Measurements from ENCODE around the gene EMP1. TPM values are rescaled to one million over a fixed set of nuclear protein-coding genes. Genes with fewer than 3 reads are reported as not detected.

EMP1 gene
- total and polyA plus RNA-seq, 7 donors = 11.0 to 123 (median 49.8) TPM

- Histone ChIP-seq H3K27ac (no peak overlapping the region), H3K27me3 (ENCODE audit: insufficient read depth in 3 of 3, low read length in 2 of 3) (no peaks in the 10 kb centered on the region), H3K36me3 (ENCODE audit: insufficient read depth in 1 of 2, low read depth in 1 of 2) (no peaks in the 10 kb centered on the region), H3K4me3 (no peak overlapping the region), H3K9me3 (no peaks in the 10 kb centered on the region), H3K4me1 (no peaks in the 10 kb centered on the region)
- TF ChIP-seq, protein P1, sequence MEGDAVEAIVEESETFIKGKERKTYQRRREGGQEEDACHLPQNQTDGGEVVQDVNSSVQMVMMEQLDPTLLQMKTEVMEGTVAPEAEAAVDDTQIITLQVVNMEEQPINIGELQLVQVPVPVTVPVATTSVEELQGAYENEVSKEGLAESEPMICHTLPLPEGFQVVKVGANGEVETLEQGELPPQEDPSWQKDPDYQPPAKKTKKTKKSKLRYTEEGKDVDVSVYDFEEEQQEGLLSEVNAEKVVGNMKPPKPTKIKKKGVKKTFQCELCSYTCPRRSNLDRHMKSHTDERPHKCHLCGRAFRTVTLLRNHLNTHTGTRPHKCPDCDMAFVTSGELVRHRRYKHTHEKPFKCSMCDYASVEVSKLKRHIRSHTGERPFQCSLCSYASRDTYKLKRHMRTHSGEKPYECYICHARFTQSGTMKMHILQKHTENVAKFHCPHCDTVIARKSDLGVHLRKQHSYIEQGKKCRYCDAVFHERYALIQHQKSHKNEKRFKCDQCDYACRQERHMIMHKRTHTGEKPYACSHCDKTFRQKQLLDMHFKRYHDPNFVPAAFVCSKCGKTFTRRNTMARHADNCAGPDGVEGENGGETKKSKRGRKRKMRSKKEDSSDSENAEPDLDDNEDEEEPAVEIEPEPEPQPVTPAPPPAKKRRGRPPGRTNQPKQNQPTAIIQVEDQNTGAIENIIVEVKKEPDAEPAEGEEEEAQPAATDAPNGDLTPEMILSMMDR (IDR thresholded peaks at IDR 0.05) = no peak
- WGBS, 3 donors = 51 to 78% (median 60%) methylated on average over 1 of the region's 1 CpG
- intact Hi-C loops (cut with DNase I) = no loop called here
- DNase-seq (no peak), ATAC-seq (no peak)
Observed at GRCh38 chr12:13243516-13244070, 47.1 kb downstream of the EMP1 start.

- intact Hi-C loops (cut with DNase I) = no loop called here
- Histone ChIP-seq H3K27me3 (ENCODE audit: insufficient read depth in 3 of 3, low read length in 2 of 3) (no peaks in the 10 kb centered on the region), H3K4me3 (no peak overlapping the region), H3K27ac (no peak overlapping the region), H3K4me1 (no peaks in the 10 kb centered on the region), H3K36me3 (ENCODE audit: insufficient read depth in 1 of 2, low read depth in 1 of 2) (no peaks in the 10 kb centered on the region), H3K9me3 (no peaks in the 10 kb centered on the region)
- DNase-seq (no peak), ATAC-seq (no peak)
- TF ChIP-seq, protein P1 (IDR thresholded peaks at IDR 0.05) = no peak
- WGBS, 3 donors = 70 to 84% (median 79%) methylated on average over 3 of the region's 3 CpGs
Observed at GRCh38 chr12:13247596-13247995, 51.1 kb downstream of the EMP1 start.

DNA sequence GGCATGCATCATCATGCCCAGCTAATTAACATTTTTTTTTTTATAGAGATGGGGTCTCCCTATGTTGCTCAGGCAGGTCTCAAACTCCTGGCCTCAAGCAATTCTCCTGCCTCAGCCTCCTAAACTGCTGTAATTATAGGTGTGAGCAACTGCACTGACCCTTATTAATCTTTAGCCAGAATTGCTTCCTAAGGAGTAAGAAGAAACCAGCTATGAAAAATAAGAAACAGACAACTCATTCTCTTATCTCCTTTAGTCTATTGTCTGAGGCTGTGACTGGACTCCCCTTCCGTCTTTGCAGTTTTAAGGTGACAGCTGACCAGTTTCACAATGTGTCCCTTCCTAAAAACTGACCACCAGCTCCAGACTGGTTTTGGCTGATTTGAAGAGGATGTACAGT is 52.4 kb downstream of the EMP1 start:
- Histone ChIP-seq H3K4me3 (no peak overlapping the region), H3K4me1 (no peaks in the 10 kb centered on the region), H3K27ac (no peak overlapping the region), H3K9me3 (no peaks in the 10 kb centered on the region), H3K36me3 (ENCODE audit: insufficient read depth in 1 of 2, low read depth in 1 of 2) (no peaks in the 10 kb centered on the region), H3K27me3 (ENCODE audit: insufficient read depth in 3 of 3, low read length in 2 of 3) (no peaks in the 10 kb centered on the region)
- ATAC-seq (no peak), DNase-seq (no peak)
- 73 to 86% (median 84%) methylated on average over 1 of the region's 1 CpG for WGBS, 3 donors
- TF ChIP-seq, protein P1 (IDR thresholded peaks at IDR 0.05) = no peak
- intact Hi-C loops (cut with DNase I) = no loop called here

GRCh38 chr12:13250416-13250815 is 53.9 kb downstream of the EMP1 start:
- WGBS, 3 donors = 94 to 100% (median 94%) methylated on average over 1 of the region's 1 CpG

More at GRCh38 chr12:13250416-13250815, 53.9 kb downstream of the EMP1 start:
- H3K4me1 ChIP-seq = no peaks in the 10 kb centered on the region
- no peak for DNase-seq
- TF ChIP-seq, protein P1 (IDR thresholded peaks at IDR 0.05) = no peak
- H3K27ac ChIP-seq = no peak overlapping the region
- intact Hi-C loops (cut with DNase I) = no loop called here
- H3K36me3 ChIP-seq (ENCODE audit: insufficient read depth in 1 of 2, low read depth in 1 of 2) = no peaks in the 10 kb centered on the region
- no peak overlapping the region for H3K4me3 ChIP-seq
- no peaks in the 10 kb centered on the region for H3K9me3 ChIP-seq
- H3K27me3 ChIP-seq (ENCODE audit: insufficient read depth in 3 of 3, low read length in 2 of 3) = no peaks in the 10 kb centered on the region
- ATAC-seq = no peak

Measured in psoas muscle (tissue), 8 donors.